ENCODE measurements around the gene RPL32. TPM values are rescaled to one million over a fixed set of nuclear protein-coding genes. Genes with fewer than 3 reads are reported as not detected.

The RPL32 gene
- polyA plus RNA-seq, 1 of the 3 experiments (the other 2 are of a cell fraction): 2,311 TPM

DNA sequence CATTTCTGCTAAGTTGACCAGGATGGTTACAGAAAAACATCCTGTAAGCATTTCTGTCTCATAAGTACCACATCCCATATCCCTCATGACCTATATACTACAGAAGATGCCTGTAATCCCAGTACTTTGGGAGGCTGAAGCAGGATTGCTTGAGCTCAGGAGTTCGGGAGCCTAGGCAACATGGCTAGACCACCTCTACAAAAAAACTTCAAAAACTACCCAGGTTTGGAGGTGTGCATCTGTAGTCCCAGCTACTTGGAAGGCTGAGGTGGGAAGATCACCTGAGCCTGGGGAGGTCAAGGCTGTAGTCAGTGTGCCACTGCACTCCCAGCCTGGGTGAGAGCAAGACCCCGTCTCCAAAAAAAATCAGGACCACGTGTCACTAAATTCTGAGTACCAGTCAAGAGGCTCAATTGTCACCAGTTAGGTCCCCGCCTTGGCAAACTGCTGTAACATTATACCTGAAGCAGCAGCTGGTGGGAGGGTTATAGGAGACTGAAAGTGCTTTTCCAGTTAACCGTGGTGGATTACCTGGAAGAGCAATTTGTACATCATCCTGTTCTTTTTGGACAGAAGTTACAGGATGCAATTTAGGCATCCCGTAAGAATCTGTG lies 6.2 kb downstream of the RPL32 start:
- 97% methylated on average over 6 of the region's 6 CpGs for WGBS (ENCODE audit: low lambda C conversion rate)
- no peak overlapping the region for H3K9ac ChIP-seq
- H3K4me3 ChIP-seq (ENCODE audit: low read depth in 2 of 2, low read length in 1 of 2): no peak overlapping the region
- peaks cover 66% of the 10 kb centered on the region for H4K20me1 ChIP-seq (ENCODE audit: insufficient read depth)
- H3F3A ChIP-seq (replicated peaks; ENCODE audit: insufficient read depth): peaks cover 45% of the 10 kb centered on the region
- ChIA-PET POLR2A (no interaction called here), CTCF (interaction anchor here (3.2 kb wide), 1 partner anchor 56 kb away, joined by 13 read pairs; no protein-coding TSS in a partner anchor)
- no peak for DNase-seq
- H2AFZ ChIP-seq (ENCODE audit: low read depth): no peak overlapping the region
- H3K79me2 ChIP-seq (ENCODE audit: insufficient read depth): peaks cover 39% of the 10 kb centered on the region
- peaks cover 77 to 88% of the 10 kb centered on the region in 2 experiments for H3K36me3 ChIP-seq (replicated peaks in 1 of 2; ENCODE audit: control insufficient read depth in 1 of 2, insufficient read depth in 2 of 2, low read length in 1 of 2)
- no peak overlapping the region for H3K27ac ChIP-seq (ENCODE audit: low read depth in 2 of 2, low read length in 1 of 2)
- TF ChIP-seq MEF2A (IDR thresholded peaks at IDR 0.05; ENCODE audit: borderline replicate concordance, low read depth) (no peak), CTCF (IDR thresholded peaks at IDR 0.05) (no peak), MXI1 (IDR thresholded peaks at IDR 0.05; ENCODE audit: low read depth, low read length) (no peak), FOXJ3 (CRISPR knock-in tag; IDR thresholded peaks at IDR 0.05) (no peak), EZH2phosphoT487 (IDR thresholded peaks at IDR 0.05; ENCODE audit: borderline replicate concordance, low read depth) (no peak), NRF1 (IDR thresholded peaks at IDR 0.05; ENCODE audit: low read depth, low read length) (no peak), MAX (IDR thresholded peaks at IDR 0.05; ENCODE audit: low read depth) (no peak), TCF12 (IDR thresholded peaks at IDR 0.05) (no peak), FOXM1 (IDR thresholded peaks at IDR 0.05; ENCODE audit: low read depth) (no peak), FOSL2 (IDR thresholded peaks at IDR 0.05; ENCODE audit: borderline replicate concordance, low read depth) (no peak)
- TF ChIP-seq, protein P1, sequence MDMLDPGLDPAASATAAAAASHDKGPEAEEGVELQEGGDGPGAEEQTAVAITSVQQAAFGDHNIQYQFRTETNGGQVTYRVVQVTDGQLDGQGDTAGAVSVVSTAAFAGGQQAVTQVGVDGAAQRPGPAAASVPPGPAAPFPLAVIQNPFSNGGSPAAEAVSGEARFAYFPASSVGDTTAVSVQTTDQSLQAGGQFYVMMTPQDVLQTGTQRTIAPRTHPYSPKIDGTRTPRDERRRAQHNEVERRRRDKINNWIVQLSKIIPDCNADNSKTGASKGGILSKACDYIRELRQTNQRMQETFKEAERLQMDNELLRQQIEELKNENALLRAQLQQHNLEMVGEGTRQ (IDR thresholded peaks at IDR 0.05; ENCODE audit: borderline replicate concordance, low read depth, low read length): no peak
- TF ChIP-seq, protein P2, sequence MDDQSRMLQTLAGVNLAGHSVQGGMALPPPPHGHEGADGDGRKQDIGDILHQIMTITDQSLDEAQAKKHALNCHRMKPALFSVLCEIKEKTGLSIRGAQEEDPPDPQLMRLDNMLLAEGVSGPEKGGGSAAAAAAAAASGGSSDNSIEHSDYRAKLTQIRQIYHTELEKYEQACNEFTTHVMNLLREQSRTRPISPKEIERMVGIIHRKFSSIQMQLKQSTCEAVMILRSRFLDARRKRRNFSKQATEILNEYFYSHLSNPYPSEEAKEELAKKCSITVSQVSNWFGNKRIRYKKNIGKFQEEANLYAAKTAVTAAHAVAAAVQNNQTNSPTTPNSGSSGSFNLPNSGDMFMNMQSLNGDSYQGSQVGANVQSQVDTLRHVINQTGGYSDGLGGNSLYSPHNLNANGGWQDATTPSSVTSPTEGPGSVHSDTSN (IDR thresholded peaks at IDR 0.05): no peak
- no peaks in the 10 kb centered on the region for H3K9me3 ChIP-seq
- peaks cover 22 to 28% of the 10 kb centered on the region in 2 experiments; a peak in 3 of 4 replicates for H3K4me1 ChIP-seq (ENCODE audit: control insufficient read depth in 1 of 2, insufficient read depth in 2 of 2, low read depth in 1 of 2, low read length in 1 of 2)
- no peaks in the 10 kb centered on the region for H3K9me2 ChIP-seq
- H3K27me3 ChIP-seq (ENCODE audit: insufficient read depth): no peaks in the 10 kb centered on the region
- no peak overlapping the region for H3K4me2 ChIP-seq

Measured in SK-N-SH (cell line).